Measurements from ENCODE around the gene B4GALT2. TPM values are rescaled to one million over a fixed set of nuclear protein-coding genes. Genes with fewer than 3 reads are reported as not detected.

B4GALT2 gene
- total and polyA plus RNA-seq, 2 donors (not counting 1 experiment from before 2014, with no cell fraction given) = 4.6 to 6.5 TPM

GRCh38 chr1:43954036-43954435 lies 25.0 kb upstream of the B4GALT2 start:
- intact Hi-C loops (cut with micrococcal nuclease) = no loop called here
- no peaks in the 10 kb centered on the region for H3K4me1 ChIP-seq (ENCODE audit: control insufficient read depth in 2 of 2, insufficient read depth in 2 of 2, low read length in 2 of 2)
- TF ChIP-seq EZH2 (IDR thresholded peaks at IDR 0.05; ENCODE audit: borderline replicate concordance, insufficient read depth, low read depth, low read length, poor library complexity, severe bottlenecking) (no peak), CTCF (IDR thresholded peaks at IDR 0.05) (no peak)
- no peaks in the 10 kb centered on the region for H4K20me1 ChIP-seq (ENCODE audit: control insufficient read depth, insufficient read depth, low read length, poor library complexity, severe bottlenecking)
- peaks cover 0 to 29% of the 10 kb centered on the region in 2 experiments for H3K36me3 ChIP-seq (replicated peaks in 1 of 2; ENCODE audit: control extremely low read depth in 1 of 2, control insufficient read depth in 1 of 2, extremely low read depth in 1 of 2, insufficient read depth in 2 of 2, low read length in 1 of 2)
- no peak for DNase-seq
- no peaks in the 10 kb centered on the region for H3K27me3 ChIP-seq (replicated peaks in 1 of 4; ENCODE audit: control extremely low read depth in 1 of 4, control insufficient read depth in 3 of 4, insufficient read depth in 4 of 4, low read length in 3 of 4)
- no peak overlapping the region for H3K27ac ChIP-seq (ENCODE audit: low read length in 2 of 2)
- H2AFZ ChIP-seq (ENCODE audit: insufficient read depth, low read depth, low read length, poor library complexity, severe bottlenecking) = no peak overlapping the region
- no peak overlapping the region for H3K9ac ChIP-seq (ENCODE audit: low read length)
- ATAC-seq (ENCODE audit: low read depth) = no peak
- WGBS (ENCODE audit: insufficient coverage) = 96% methylated on average over 4 of the region's 5 CpGs
- no peak overlapping the region for H3K4me3 ChIP-seq (ENCODE audit: control extremely low read depth in 1 of 5, extremely low read depth in 1 of 5, insufficient read depth in 1 of 5, low read depth in 2 of 5, low read length in 4 of 5)
- no peak overlapping the region for H3K4me2 ChIP-seq (replicated peaks; ENCODE audit: low read depth, low read length, poor library complexity, severe bottlenecking)
- H3K27me3 Mint-ChIP-seq = no peaks in the 10 kb centered on the region
- POLR2A ChIA-PET = no interaction called here
- H3K4me3 Mint-ChIP-seq = no peak overlapping the region
- H3K9me3 ChIP-seq (ENCODE audit: control extremely low read depth in 1 of 3, control insufficient read depth in 2 of 3, insufficient read depth in 1 of 3, low read length in 2 of 3) = no peaks in the 10 kb centered on the region
- peaks cover 5% of the 10 kb centered on the region for H3K4me1 Mint-ChIP-seq
- CTCF ChIA-PET = interaction anchor here (1.5 kb wide), 1 partner anchor 20 kb away, joined by 3 read pairs; no protein-coding TSS in a partner anchor
- H3K79me2 ChIP-seq (ENCODE audit: control insufficient read depth, insufficient read depth, low read length) = peaks cover 33% of the 10 kb centered on the region
- no peak overlapping the region for H3K27ac Mint-ChIP-seq
- no peaks in the 10 kb centered on the region for H3K9me3 Mint-ChIP-seq (ENCODE audit: insufficient read depth)

- 97% methylated on average over 8 of the region's 8 CpGs for WGBS (ENCODE audit: insufficient coverage)
- intact Hi-C loops (cut with micrococcal nuclease) = no loop called here
- Histone ChIP-seq H3K36me3 (replicated peaks in 1 of 2; ENCODE audit: control extremely low read depth in 1 of 2, control insufficient read depth in 1 of 2, extremely low read depth in 1 of 2, insufficient read depth in 2 of 2, low read length in 1 of 2) (peaks cover 0 to 23% of the 10 kb centered on the region in 2 experiments), H3K4me2 (replicated peaks; ENCODE audit: low read depth, low read length, poor library complexity, severe bottlenecking) (no peak overlapping the region), H3K27ac (ENCODE audit: low read length in 2 of 2) (no peak overlapping the region), H3K4me1 (ENCODE audit: control insufficient read depth in 2 of 2, insufficient read depth in 2 of 2, low read length in 2 of 2) (no peaks in the 10 kb centered on the region), H4K20me1 (ENCODE audit: control insufficient read depth, insufficient read depth, low read length, poor library complexity, severe bottlenecking) (no peaks in the 10 kb centered on the region), H3K4me3 (ENCODE audit: control extremely low read depth in 1 of 5, extremely low read depth in 1 of 5, insufficient read depth in 1 of 5, low read depth in 2 of 5, low read length in 4 of 5) (no peak overlapping the region), H3K9ac (ENCODE audit: low read length) (no peak overlapping the region), H3K79me2 (ENCODE audit: control insufficient read depth, insufficient read depth, low read length) (peaks cover 27% of the 10 kb centered on the region), H3K9me3 (ENCODE audit: control extremely low read depth in 1 of 3, control insufficient read depth in 2 of 3, insufficient read depth in 1 of 3, low read length in 2 of 3) (no peaks in the 10 kb centered on the region), H2AFZ (ENCODE audit: insufficient read depth, low read depth, low read length, poor library complexity, severe bottlenecking) (no peak overlapping the region), H3K27me3 (replicated peaks in 1 of 4; ENCODE audit: control extremely low read depth in 1 of 4, control insufficient read depth in 3 of 4, insufficient read depth in 4 of 4, low read length in 3 of 4) (no peaks in the 10 kb centered on the region)
- Mint-ChIP-seq H3K4me3 (no peak overlapping the region), H3K4me1 (no peaks in the 10 kb centered on the region), H3K9me3 (ENCODE audit: insufficient read depth) (no peaks in the 10 kb centered on the region), H3K27ac (no peak overlapping the region), H3K27me3 (no peaks in the 10 kb centered on the region)
- POLR2A ChIA-PET = no interaction called here
- no peak for TF ChIP-seq EZH2 (IDR thresholded peaks at IDR 0.05; ENCODE audit: borderline replicate concordance, insufficient read depth, low read depth, low read length, poor library complexity, severe bottlenecking)
- TF ChIP-seq CTCF (IDR thresholded peaks at IDR 0.05) = no peak
- CTCF ChIA-PET = interaction anchor here (0.9 to 1.2 kb wide), 2 partner anchors 36 to 80 kb away, joined by 3 read pairs; no protein-coding TSS in a partner anchor
- ATAC-seq (ENCODE audit: low read depth) = no peak
- no peak for DNase-seq
Measured at GRCh38 chr1:43956234-43956633, 22.8 kb upstream of the B4GALT2 start.
